Activated T-cell treated with anti-CD3 and anti-CD28 coated beads, Interleukin-2, amount 50 U/mL, for 72 hours (primary cell): ENCODE data around the gene ATG4D. TPM values are rescaled to one million over a fixed set of nuclear protein-coding genes. Genes with fewer than 3 reads are reported as not detected.
A peak's percentile ranks its signal among the peaks of the same experiment; 100 is the strongest.
"Not testable (repeated sequence)": the region's sequence is repeated elsewhere in the genome, so short reads cannot be mapped to it uniquely, and the experiment has no call there.

Experiments
- ATAC-seq, 2 donors: fragments of 150-1000 bp; cut with Tn5 transposase; replicated peaks in 1 of 2; 2 replicates each; pipeline ENCODE4 v1.10.0; 2021; ENCODE audit warnings: moderate library complexity in 2 of 2, mild to moderate bottlenecking in 1 of 2
- DNase-seq, 2 donors: peaks; one replicate each; pipeline ENCODE4 v3.0.0; 2021 to 2022; ENCODE audit warnings: mixed read lengths in 1 of 2
- H3K27ac Mint-ChIP-seq: one replicate; pipeline ENCODE4 v1.8.0; 2022; ENCODE audit warnings: mild to moderate bottlenecking, moderate library complexity, mixed read lengths
- H3K27me3 Mint-ChIP-seq: one replicate; pipeline ENCODE4 v1.8.0; 2022; ENCODE audit warnings: low read depth, mixed read lengths
- H3K36me3 Mint-ChIP-seq, 2 donors: one replicate each; pipeline ENCODE4 v1.8.0; 2022; ENCODE audit warnings: mixed read lengths in 2 of 2, mild to moderate bottlenecking in 1 of 2; ENCODE audit not compliant: insufficient read depth in 2 of 2
- H3K4me1 Mint-ChIP-seq: one replicate; pipeline ENCODE4 v1.8.0; 2022; ENCODE audit warnings: low read depth, mixed read lengths
- H3K4me3 Mint-ChIP-seq, 2 donors: one replicate each; pipeline ENCODE4 v1.8.0; 2022; ENCODE audit warnings: mild to moderate bottlenecking in 2 of 2, mixed read lengths in 2 of 2, moderate library complexity in 2 of 2
- H3K9me3 Mint-ChIP-seq, 2 donors: one replicate each; pipeline ENCODE4 v1.8.0; 2022; ENCODE audit warnings: mixed read lengths in 2 of 2
- total RNA-seq, 2 donors: library from RNA; stranded (reverse); gene quantifications; one replicate each; pipeline ENCODE4 v1.2.3, GENCODE V29; 2022

ATG4D gene
- total RNA-seq, 2 donors from 2014 or later: 35.4 to 37.0 TPM

DNA sequence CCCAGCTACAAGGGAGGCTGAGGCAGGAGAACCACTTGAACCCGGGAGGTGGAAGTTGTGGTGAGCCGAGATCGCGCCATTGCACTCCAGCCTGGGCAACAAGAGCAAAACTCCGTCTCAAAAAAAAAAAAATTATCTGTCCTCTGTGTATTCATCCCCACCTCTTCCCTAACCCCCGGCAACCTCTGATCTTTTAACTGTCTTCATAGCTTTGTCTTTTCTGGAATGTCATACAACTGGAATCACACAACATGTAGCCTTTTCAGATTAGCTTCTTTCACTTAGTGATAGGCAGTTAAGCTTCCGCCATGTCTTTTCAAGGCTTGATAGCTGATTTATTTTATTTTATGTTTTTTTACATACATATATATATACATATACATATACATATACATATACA lies 18.1 kb upstream of the ATG4D start:
- H3K36me3 Mint-ChIP-seq: no peaks in the 10 kb centered on the region
- H3K9me3 Mint-ChIP-seq: no peaks in the 10 kb centered on the region
- DNase-seq (no peak), ATAC-seq (no peak)
- H3K27me3 Mint-ChIP-seq: no peaks in the 10 kb centered on the region
- H3K4me1 Mint-ChIP-seq: no peaks in the 10 kb centered on the region
- H3K4me3 Mint-ChIP-seq: no peak overlapping the region
- no peak overlapping the region for H3K27ac Mint-ChIP-seq

DNA sequence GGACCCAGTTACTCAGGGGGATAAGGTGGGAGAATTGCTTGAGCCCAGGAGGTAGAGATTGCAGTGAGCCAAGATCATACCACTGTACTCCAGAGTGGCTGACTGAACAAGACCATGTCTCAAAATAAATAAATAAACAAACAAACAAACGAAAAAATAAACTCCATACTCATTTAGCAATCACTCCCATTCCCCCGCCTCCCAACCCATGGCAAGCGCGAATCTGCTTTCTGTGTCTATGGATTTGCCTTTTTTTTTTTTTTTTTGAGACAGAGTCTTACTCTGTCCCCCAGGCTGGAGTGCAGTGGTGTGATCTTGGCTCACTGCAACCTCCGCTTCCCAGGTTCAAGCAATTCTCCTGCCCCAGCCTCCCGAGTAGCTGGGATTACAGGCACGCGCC lies 16.8 kb upstream of the ATG4D start:
- not testable (repeated sequence) for H3K36me3 Mint-ChIP-seq, H3K9me3 Mint-ChIP-seq, H3K4me1 Mint-ChIP-seq, H3K27ac Mint-ChIP-seq, H3K27me3 Mint-ChIP-seq, ATAC-seq, DNase-seq, H3K4me3 Mint-ChIP-seq

DNA sequence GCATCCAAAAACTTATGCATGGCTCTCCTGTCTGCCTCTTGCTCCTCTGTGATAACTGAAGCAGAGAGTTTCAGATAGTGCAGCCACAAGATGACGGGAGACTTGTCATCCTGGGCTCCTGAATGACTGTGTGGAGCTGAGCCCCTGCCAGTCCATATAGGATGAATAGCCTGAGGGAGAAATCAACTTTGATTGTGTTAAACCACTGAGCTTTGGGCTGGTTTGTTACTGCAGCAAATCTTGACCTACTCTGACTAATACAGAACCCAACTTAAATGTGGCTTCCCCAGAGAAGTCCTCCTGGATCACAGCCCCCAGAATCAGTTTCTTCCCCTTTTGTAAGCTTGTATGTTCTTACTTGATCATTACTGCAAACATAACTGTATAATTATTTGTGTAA lies 11.2 kb upstream of the ATG4D start:
- Mint-ChIP-seq H3K4me3 (no peak overlapping the region), H3K4me1 (peaks cover 4% of the 10 kb centered on the region), H3K9me3 (no peaks in the 10 kb centered on the region), H3K27ac (no peak overlapping the region), H3K27me3 (peaks cover 5% of the 10 kb centered on the region), H3K36me3 (no peaks in the 10 kb centered on the region)
- DNase-seq: no peak
- ATAC-seq: no peak

DNA sequence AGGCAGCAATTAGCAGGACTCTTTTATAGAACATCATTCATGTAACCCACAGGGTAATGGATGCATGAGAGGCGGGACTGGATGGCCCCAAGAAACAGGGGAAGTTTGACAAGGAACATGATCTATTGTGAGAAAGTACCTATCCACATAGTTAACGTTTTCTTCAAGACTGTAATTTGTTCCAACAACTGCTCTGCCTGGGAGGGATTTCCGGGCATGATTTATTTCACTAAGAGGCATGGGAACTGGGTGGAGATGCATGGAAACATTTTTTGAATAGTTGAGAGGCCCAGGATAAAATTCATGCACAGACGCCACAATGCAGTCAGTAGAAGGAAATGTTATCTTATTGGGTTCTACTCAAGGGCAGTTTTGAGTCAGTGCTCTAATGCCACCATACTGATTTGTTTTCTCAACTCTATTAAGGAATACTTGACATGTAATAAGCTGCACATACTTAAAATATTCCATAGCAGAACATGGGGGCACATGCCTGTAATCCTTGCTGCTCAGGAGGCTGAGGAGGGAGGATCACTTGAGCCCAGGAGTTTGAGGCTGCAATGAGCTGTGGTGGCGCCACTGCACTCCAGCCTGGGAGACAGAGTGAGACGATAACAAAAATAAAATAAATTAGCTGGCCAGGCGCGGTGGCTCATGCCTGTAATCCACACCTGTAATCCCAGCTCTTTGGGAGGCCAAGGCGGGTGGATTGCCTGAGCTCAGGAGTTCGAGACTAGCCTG lies 9.9 kb upstream of the ATG4D start:
- no peaks in the 10 kb centered on the region for H3K36me3 Mint-ChIP-seq
- no peak for ATAC-seq
- H3K4me1 Mint-ChIP-seq: peaks cover 6% of the 10 kb centered on the region
- DNase-seq: no peak
- H3K9me3 Mint-ChIP-seq: no peaks in the 10 kb centered on the region
- H3K27me3 Mint-ChIP-seq: peaks cover 14% of the 10 kb centered on the region
- H3K4me3 Mint-ChIP-seq: no peak overlapping the region
- no peak overlapping the region for H3K27ac Mint-ChIP-seq

DNA sequence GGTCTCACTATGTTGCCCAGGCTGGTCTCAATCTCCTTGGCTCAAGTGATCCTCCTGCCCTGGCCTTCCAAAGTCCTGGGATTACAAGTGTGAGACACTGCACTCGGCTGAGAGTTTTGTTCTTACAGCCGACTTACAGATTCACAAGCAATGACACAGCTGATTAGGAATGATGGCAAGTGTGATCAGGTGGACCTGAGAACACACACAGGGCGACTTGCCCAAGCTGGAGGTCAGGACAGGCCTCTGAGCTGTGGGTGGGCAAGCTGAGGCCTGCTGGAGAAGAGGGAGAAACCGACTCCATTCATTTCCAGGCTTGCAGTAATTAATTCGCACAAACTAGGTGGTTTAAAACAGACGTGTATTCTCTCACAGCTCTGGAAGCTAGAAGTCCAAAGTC lies 8.1 kb upstream of the ATG4D start:
- Mint-ChIP-seq H3K36me3 (no peaks in the 10 kb centered on the region), H3K27ac (no peak overlapping the region), H3K9me3 (no peaks in the 10 kb centered on the region), H3K4me1 (peaks cover 8% of the 10 kb centered on the region), H3K27me3 (peaks cover 28% of the 10 kb centered on the region), H3K4me3 (no peak overlapping the region)
- DNase-seq: no peak
- ATAC-seq: no peak

DNA sequence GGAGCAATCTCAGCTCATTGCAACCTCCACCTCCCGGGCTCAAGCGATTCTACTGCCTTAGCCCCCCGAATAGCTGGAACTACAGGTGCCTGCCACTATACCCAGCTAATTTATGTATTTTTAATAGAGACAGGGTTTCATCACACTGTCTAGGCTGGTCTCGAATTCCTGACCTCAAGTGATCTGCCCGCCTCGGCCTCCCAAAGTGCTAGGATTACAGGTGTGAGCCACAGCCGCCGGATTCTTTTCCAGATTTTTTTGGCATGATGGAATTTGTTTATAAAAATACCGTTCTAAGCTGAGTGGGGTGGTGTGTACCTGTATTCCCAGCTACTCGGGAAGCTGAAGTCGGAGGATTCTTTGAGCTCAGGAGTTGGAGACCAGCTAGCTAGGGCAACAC lies 6.0 kb upstream of the ATG4D start:
- no peak for DNase-seq
- no peaks in the 10 kb centered on the region for H3K9me3 Mint-ChIP-seq
- H3K4me1 Mint-ChIP-seq: peaks cover 5% of the 10 kb centered on the region
- no peaks in the 10 kb centered on the region for H3K36me3 Mint-ChIP-seq
- no peak overlapping the region for H3K27ac Mint-ChIP-seq
- no peak overlapping the region for H3K4me3 Mint-ChIP-seq
- no peak for ATAC-seq
- peaks cover 30% of the 10 kb centered on the region for H3K27me3 Mint-ChIP-seq

DNA sequence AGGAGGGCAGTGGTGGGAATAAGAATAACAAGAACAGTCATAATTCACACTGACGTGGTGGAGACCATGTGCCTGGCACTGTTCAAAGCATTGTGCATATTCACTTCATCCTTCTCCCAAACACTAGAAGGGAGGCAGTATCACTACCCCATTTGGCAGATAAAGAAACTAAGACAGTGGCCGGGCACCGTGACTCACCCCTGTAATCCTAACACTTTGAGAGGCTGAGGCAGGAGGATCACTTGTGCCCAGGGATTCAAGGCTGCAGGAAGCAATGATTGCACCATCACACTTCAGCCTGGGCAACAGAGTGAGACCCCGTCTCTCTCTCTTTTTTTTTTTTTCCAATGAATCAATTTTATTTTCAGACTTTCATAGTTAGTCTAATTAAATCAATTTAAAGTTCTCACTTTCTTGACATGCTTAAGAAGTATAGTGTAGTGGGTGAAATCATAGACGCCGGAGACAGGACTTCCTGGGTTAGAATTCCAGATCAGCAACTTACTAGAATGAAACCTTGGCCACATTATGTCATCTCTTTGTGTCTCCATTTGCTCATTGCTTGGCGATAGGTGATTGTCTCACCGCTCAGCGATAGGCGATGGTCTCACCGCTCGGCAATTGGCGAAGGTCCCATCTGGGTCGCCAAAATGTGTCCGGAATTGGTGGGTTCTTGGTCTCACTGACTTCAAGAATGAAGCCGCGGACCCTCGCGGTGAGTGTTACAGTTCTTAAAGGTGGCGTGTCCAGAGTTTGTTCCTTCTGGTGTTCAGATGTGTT lies 5.3 kb upstream of the ATG4D start:
- no peaks in the 10 kb centered on the region for H3K9me3 Mint-ChIP-seq

DNA sequence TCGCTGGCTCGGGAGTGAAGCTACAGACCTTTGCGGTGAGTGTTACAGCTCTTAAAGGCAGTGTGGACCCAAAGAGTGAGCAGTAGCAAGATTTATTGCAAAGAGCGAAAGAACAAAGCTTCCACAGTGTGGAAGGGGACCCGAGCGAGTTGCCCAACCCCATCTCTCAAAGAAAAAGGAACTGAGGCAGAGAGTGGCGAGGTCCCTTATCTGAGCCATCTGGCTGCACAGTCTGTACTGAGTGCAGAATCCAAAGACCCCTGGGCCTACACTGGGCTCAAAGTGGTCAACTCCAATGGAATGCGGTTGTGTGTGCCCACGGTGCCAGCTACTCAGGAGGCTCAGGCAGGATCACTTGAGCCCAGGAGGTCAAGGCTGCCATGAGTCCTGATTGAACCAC lies 4.7 kb upstream of the ATG4D start:
- not testable (repeated sequence) for H3K4me3 Mint-ChIP-seq, DNase-seq, H3K36me3 Mint-ChIP-seq, H3K9me3 Mint-ChIP-seq, H3K27ac Mint-ChIP-seq, ATAC-seq, H3K4me1 Mint-ChIP-seq
- H3K27me3 Mint-ChIP-seq: peaks cover 30% of the 10 kb centered on the region

More for the DNA sequence above, 5.3 kb upstream of the ATG4D start:
- Mint-ChIP-seq H3K27me3 (peaks cover 30% of the 10 kb centered on the region), H3K4me1 (peaks cover 5% of the 10 kb centered on the region), H3K36me3 (no peaks in the 10 kb centered on the region), H3K4me3 (no peak overlapping the region), H3K27ac (no peak overlapping the region)
- ATAC-seq: no peak
- DNase-seq: no peak

DNA sequence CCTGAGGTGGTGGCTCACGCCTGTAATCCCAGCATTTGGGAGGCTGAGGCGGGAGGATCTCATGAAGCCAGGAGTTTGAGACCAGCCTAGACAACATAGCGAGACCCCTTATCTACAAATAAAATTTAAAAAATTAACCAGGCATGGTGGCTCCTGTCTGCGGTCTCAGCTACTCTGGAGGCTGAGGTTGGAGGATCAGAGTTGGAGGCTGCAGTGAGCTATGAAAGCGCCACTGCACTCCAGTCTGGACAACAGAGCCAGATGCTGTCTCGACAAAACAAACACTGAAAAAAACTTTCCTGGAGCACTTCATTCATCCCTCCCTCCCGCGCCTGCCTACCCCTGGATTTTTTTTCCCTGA lies 665 bp upstream of the ATG4D start:
- DNase-seq: no peak
- no peak for ATAC-seq
- Mint-ChIP-seq H3K9me3 (no peaks in the 10 kb centered on the region), H3K27ac (peak overlapping the region; percentile 34), H3K36me3 (no peaks in the 10 kb centered on the region), H3K27me3 (peaks cover 24% of the 10 kb centered on the region), H3K4me1 (peaks cover 22% of the 10 kb centered on the region), H3K4me3 (peak overlapping the region; percentile 79 to 82)

DNA sequence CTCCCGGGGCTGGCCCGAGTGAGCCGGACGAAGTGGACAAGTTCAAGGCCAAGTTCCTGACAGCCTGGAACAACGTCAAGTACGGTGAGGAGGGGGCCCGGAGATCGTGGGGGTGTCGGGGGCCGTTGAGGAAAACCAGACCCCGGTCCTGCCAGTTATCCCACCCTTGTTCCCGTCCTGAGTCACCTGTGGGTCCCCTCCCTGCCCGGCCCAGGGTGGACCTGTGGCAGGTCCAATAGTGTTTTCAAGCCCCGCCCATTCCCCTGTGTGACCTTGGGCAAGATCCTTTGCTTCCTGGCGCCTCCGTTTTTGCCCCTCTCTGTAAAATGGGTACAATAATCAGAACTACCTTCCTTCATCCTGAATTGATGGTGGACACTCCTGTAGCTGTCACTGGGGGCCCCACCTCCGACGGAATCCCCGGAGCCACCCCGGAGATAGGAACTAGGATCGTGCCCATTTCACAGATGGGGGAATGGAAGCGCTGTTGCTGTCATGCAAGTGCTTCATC lies 593 bp downstream of the ATG4D start:
- DNase-seq: peak; percentile 30 to 34
- H3K9me3 Mint-ChIP-seq: no peaks in the 10 kb centered on the region
- peak overlapping the region; percentile 85 for H3K27ac Mint-ChIP-seq
- peak; percentile 23 to 45 for ATAC-seq
- H3K27me3 Mint-ChIP-seq: peaks cover 13% of the 10 kb centered on the region
- H3K36me3 Mint-ChIP-seq: peaks cover 0 to 1% of the 10 kb centered on the region in 2 donors
- peak overlapping the region; percentile 91 for H3K4me3 Mint-ChIP-seq
- H3K4me1 Mint-ChIP-seq: peaks cover 17% of the 10 kb centered on the region

DNA sequence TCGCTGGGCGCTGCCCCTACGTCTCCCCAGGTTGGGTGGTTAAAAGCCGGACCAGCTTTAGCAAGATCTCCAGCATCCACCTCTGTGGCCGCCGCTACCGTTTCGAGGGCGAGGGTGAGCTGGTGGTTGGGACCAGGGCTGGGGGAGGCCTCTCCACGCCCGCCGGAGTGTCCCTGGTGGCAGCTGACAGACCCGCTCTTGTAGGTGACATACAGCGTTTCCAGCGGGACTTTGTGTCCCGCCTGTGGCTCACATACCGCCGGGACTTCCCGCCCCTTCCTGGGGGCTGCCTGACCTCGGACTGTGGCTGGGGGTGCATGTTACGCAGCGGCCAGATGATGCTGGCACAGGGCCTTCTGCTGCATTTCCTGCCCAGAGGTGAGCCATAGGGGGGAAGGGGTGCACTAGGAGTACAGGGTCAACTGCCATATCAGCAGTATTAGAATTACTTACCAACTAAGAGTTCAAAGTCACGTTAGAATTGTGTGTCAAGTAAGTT lies 1.1 kb downstream of the ATG4D start:
- peak overlapping the region; percentile 85 for H3K27ac Mint-ChIP-seq
- no peak for ATAC-seq
- DNase-seq: no peak
- H3K4me3 Mint-ChIP-seq: peak overlapping the region; percentile 91
- H3K9me3 Mint-ChIP-seq: no peaks in the 10 kb centered on the region
- H3K4me1 Mint-ChIP-seq: peaks cover 17% of the 10 kb centered on the region
- H3K36me3 Mint-ChIP-seq: peaks cover 0 to 1% of the 10 kb centered on the region in 2 donors
- H3K27me3 Mint-ChIP-seq: peaks cover 10% of the 10 kb centered on the region

DNA sequence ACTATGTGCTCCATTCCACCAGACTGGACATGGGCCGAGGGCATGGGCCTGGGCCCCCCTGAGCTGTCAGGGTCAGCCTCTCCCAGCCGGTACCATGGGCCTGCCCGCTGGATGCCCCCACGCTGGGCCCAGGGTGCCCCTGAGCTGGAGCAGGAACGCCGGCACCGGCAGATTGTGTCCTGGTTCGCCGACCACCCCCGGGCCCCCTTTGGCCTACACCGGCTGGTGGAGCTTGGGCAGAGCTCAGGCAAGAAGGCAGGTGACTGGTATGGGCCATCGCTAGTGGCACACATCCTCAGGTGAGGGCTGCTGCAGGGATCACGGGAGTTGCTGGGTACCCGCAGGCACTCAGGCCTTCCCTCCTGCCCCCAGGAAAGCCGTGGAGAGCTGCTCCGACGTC lies 3.1 kb downstream of the ATG4D start:
- ATAC-seq: no peak
- no peaks in the 10 kb centered on the region for H3K27me3 Mint-ChIP-seq
- DNase-seq: no peak
- H3K9me3 Mint-ChIP-seq: no peaks in the 10 kb centered on the region
- peaks cover 17% of the 10 kb centered on the region for H3K4me1 Mint-ChIP-seq
- peaks cover 0 to 11% of the 10 kb centered on the region in 2 donors for H3K36me3 Mint-ChIP-seq
- H3K4me3 Mint-ChIP-seq: no peak overlapping the region
- no peak overlapping the region for H3K27ac Mint-ChIP-seq

DNA sequence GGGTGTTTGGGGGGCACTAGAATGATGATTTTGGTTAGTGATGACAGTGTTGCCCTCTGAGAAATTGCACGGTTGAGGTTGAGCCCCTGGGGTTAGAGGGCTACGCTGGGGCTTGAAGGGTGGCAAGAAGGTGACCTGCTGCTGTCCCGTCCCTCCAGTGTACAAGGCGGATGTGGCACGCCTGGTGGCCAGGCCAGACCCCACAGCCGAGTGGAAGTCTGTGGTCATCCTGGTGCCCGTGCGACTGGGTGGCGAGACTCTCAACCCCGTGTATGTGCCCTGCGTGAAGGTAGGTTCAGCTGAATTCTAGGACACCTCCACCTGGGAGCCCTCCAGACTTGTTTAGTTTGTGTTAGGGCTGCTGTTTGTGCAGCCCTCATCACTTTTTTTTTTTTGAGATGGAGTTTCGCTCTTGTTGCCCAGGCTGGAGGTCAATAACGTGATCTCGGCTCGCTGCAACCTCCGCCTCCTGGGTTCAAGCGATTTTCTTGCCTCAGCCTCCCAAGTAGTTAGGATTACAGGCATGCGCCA lies 5.1 kb downstream of the ATG4D start:
- Mint-ChIP-seq H3K27ac (no peak overlapping the region), H3K4me1 (peaks cover 31% of the 10 kb centered on the region), H3K9me3 (no peaks in the 10 kb centered on the region), H3K36me3 (peaks cover 5 to 23% of the 10 kb centered on the region in 2 donors), H3K27me3 (no peaks in the 10 kb centered on the region), H3K4me3 (no peak overlapping the region)
- ATAC-seq: no peak
- DNase-seq: no peak
